ENCODE data around the gene DHX57. TPM values are rescaled to one million over a fixed set of nuclear protein-coding genes. Genes with fewer than 3 reads are reported as not detected.

DHX57 gene
- total RNA-seq, 1 donor from 2014 or later = 8.1 TPM

Other genes with a start within 250 kb of the DHX57 start
- 14.4 TPM for gene GALM, start 209.8 kb downstream of the DHX57 start, total RNA-seq
- gene SRSF7, start 124.6 kb downstream of the DHX57 start, total RNA-seq = 50.5 TPM
- 7.3 TPM for gene GEMIN6, start 97.7 kb downstream of the DHX57 start, total RNA-seq
- gene MORN2, start within 50 bp of the DHX57 start, total RNA-seq = 23.9 TPM
- gene ARHGEF33, start 13.9 kb upstream of the DHX57 start, total RNA-seq = 0.14 TPM
- gene SOS1, start 245.1 kb upstream of the DHX57 start, total RNA-seq = 20.6 TPM